HCT116 (cell line): ENCODE measurements around the gene RAI1. TPM values are rescaled to one million over a fixed set of nuclear protein-coding genes. Genes with fewer than 3 reads are reported as not detected.

Source experiments
- ATAC-seq: fragments of 200-7000 bp; cut with Tn5 transposase; 2 replicates; pipeline ENCODE4 v1.9.1; 2020; ENCODE audit warnings: mild to moderate bottlenecking, moderate library complexity
- BruUV-seq: library from RNA; stranded (reverse); fragments of 400-500 nt; replicated peaks from 2 replicates; lab custom pipeline; 2021; lab: Mats Ljungman, UMichigan
- CTCF ChIA-PET: fragments of 300-600 bp; sonication (Branson Sonifier 250); formaldehyde crosslinking; loops from one replicate; lab custom pipeline; 2021; ENCODE audit warnings: antibody characterized with exemption; lab: Charles Lee
- POLR2A ChIA-PET: fragments of 300-600, 350-600 bp; sonication (Branson Sonifier 250); formaldehyde crosslinking; loops from one replicate; lab custom pipeline; 2021; ENCODE audit warnings: antibody characterized with exemption; lab: Charles Lee
- RAD21 ChIA-PET, 2 experiments: fragments of 300-600 bp; sonication (Branson Sonifier 250); formaldehyde crosslinking; loops; one replicate each; lab custom pipeline; 2023; ENCODE audit warnings: low total read pairs in 2 of 2; ENCODE audit not compliant: uncharacterized antibody in 2 of 2, unreplicated experiment in 2 of 2, low non-redundant PET in 1 of 2; lab: Charles Lee
- DNase-seq: peaks from one replicate; pipeline ENCODE4 v3.0.0-alpha.2; 2010; ENCODE audit warnings: low read depth, low spot score
- H2AFZ ChIP-seq: fragments of 200-600 bp; shearing (Covaris generic), sonication (generic); 2 replicates; pipeline ENCODE4 v1.6.1; 2017; ENCODE audit warnings: low read depth, mixed run types, mixed read lengths, antibody characterized with exemption, low read length; ENCODE audit not compliant: poor library complexity, severe bottlenecking
- H3K27ac ChIP-seq: 2 replicates; pipeline ENCODE4 v1.5.1; 2012; ENCODE audit warnings: low read depth, low read length
- H3K27me3 ChIP-seq: fragments of 200-600 bp; sonication (generic); 2 replicates; pipeline ENCODE4 v1.6.1; 2016; ENCODE audit warnings: mixed run types, low read length, mixed read lengths; ENCODE audit not compliant: insufficient read depth
- H3K36me3 ChIP-seq, 2 experiments: fragments of 200-500 bp in 1 of 2; fragments of 200-600 bp in 1 of 2; sonication (Bioruptor generic) in 1 of 2; sonication (generic) in 1 of 2; 2 replicates each; pipeline versions ENCODE4 v1.5.1 to v1.6.1; 2014 to 2016; ENCODE audit warnings: low read length in 2 of 2, inconsistent platforms in 1 of 2, mixed read lengths in 1 of 2, mixed run types in 1 of 2; ENCODE audit not compliant: insufficient read depth in 2 of 2, control insufficient read depth in 1 of 2
- H3K4me1 ChIP-seq, 2 experiments: fragments of 200-600 bp in 1 of 2; sonication (generic) in 1 of 2; 2 replicates each; pipeline versions ENCODE4 v1.5.1 to v1.6.1; 2012 to 2017; ENCODE audit warnings: low read length in 2 of 2, inconsistent platforms in 1 of 2, mild to moderate bottlenecking in 1 of 2, mixed read lengths in 1 of 2, mixed run types in 1 of 2, moderate library complexity in 1 of 2; ENCODE audit not compliant: insufficient read depth in 2 of 2, control insufficient read depth in 1 of 2
- H3K4me2 ChIP-seq: fragments of 200-600 bp; sonication (generic); 2 replicates; pipeline ENCODE4 v1.6.1; 2017; ENCODE audit warnings: mixed run types, low read length, mixed read lengths
- H3K4me3 ChIP-seq, 2 experiments: fragments of 200-600 bp in 1 of 2; sonication (generic) in 1 of 2; replicated peaks in 1 of 2; 2 replicates each; pipeline ENCODE4 v1.5.1; 2011 to 2016; ENCODE audit warnings: low read length in 2 of 2, control low read depth in 1 of 2, low read depth in 1 of 2, mild to moderate bottlenecking in 1 of 2, mixed read lengths in 1 of 2, mixed run types in 1 of 2
- H3K79me2 ChIP-seq: fragments of 200-600 bp; sonication (generic); 2 replicates; pipeline ENCODE4 v1.6.1; 2017; ENCODE audit warnings: mild to moderate bottlenecking, mixed run types, low read length, moderate library complexity, mixed read lengths; ENCODE audit not compliant: insufficient read depth
- H3K9ac ChIP-seq: fragments of 200-600 bp; sonication (generic); 2 replicates; pipeline ENCODE4 v1.6.1; 2016; ENCODE audit warnings: low read length, mixed read lengths
- H3K9me2 ChIP-seq: fragments of 200-600 bp; sonication (generic), shearing (Covaris generic); 2 replicates; pipeline ENCODE4 v1.6.1; 2017; ENCODE audit warnings: mixed run types, mild to moderate bottlenecking, moderate library complexity; ENCODE audit not compliant: insufficient read depth
- H3K9me3 ChIP-seq, 2 experiments: fragments of 200-500 bp in 1 of 2; fragments of 200-600 bp in 1 of 2; sonication (Bioruptor generic) in 1 of 2; sonication (generic) in 1 of 2; 2 replicates each; pipeline ENCODE4 v1.6.1; 2014 to 2017; ENCODE audit warnings: low read length in 2 of 2, mixed read lengths in 2 of 2, inconsistent platforms in 1 of 2, low read depth in 1 of 2, mild to moderate bottlenecking in 1 of 2, mixed run types in 1 of 2, moderate library complexity in 1 of 2; ENCODE audit not compliant: control insufficient read depth in 1 of 2, insufficient read depth in 1 of 2
- H4K20me1 ChIP-seq: fragments of 200-600 bp; sonication (generic), shearing (Covaris generic); 2 replicates; pipeline ENCODE4 v1.6.1; 2017; ENCODE audit warnings: mixed run types, mild to moderate bottlenecking, moderate library complexity; ENCODE audit not compliant: insufficient read depth
- EGR1 ChIP-seq: IDR thresholded peaks from 2 replicates; pipeline ENCODE4 v1.6.1; 2012; ENCODE audit warnings: low read depth
- ELF1 ChIP-seq: IDR thresholded peaks from 2 replicates; pipeline ENCODE4 v1.6.1; 2012; ENCODE audit warnings: low read depth, borderline replicate concordance
- EZH2 ChIP-seq: fragments of 200-600 bp; sonication (generic); IDR thresholded peaks from 2 replicates; pipeline ENCODE4 v1.6.1; 2017; ENCODE audit warnings: antibody characterized with exemption, mixed run types
- JUND ChIP-seq: IDR thresholded peaks from 2 replicates; pipeline ENCODE4 v1.6.1; 2012
- RAD21 ChIP-seq: IDR thresholded peaks from 2 replicates; pipeline ENCODE4 v1.6.1; 2012; ENCODE audit warnings: low read depth, mild to moderate bottlenecking
- SRF ChIP-seq: IDR thresholded peaks from 2 replicates; pipeline ENCODE4 v1.6.1; 2012; ENCODE audit warnings: low read depth
- TCF7L2 ChIP-seq: IDR thresholded peaks from 2 replicates; pipeline ENCODE4 v1.7.0; 2011; ENCODE audit warnings: borderline replicate concordance, inconsistent platforms; ENCODE audit not compliant: insufficient read depth, insufficient read length; ENCODE audit errors: extremely low read depth
- ZNF274 ChIP-seq: fragments of 200-500 bp; sonication (Bioruptor generic); IDR thresholded peaks from 2 replicates; pipeline ENCODE4 v1.6.1; 2014; ENCODE audit warnings: mild to moderate bottlenecking, low read depth, low read length, inconsistent platforms
- intact Hi-C: fragments of 100-400 bp; cut with micrococcal nuclease; formaldehyde crosslinking; loops from 2 replicates; pipeline ENCODE4 v1.10.0; 2022
- total RNA-seq: library from RNA; stranded (reverse); gene quantifications from one replicate; pipeline ENCODE4 v1.2.1, GENCODE V29; 2021; ENCODE audit not compliant: unreplicated experiment
- TF ChIP-seq, protein P1 (sequence below): IDR thresholded peaks from 2 replicates; pipeline ENCODE4 v1.6.1; 2012
- TF ChIP-seq, protein P2 (sequence below), 3 experiments: fragments of 200-600 bp in 1 of 3; sonication (generic) in 1 of 3; IDR thresholded peaks in 2 of 3; conservative IDR thresholded peaks in 1 of 3; 2 replicates each; pipeline ENCODE4 v1.5.1; 2012 to 2017; ENCODE audit warnings: low read depth in 2 of 3, low read length in 2 of 3, antibody characterized with exemption in 1 of 3, borderline replicate concordance in 1 of 3, control low read depth in 1 of 3, mild to moderate bottlenecking in 1 of 3, mixed read lengths in 1 of 3, mixed run types in 1 of 3, moderate library complexity in 1 of 3; ENCODE audit not compliant: insufficient read depth in 1 of 3
- TF ChIP-seq, protein P3 (sequence below): IDR thresholded peaks from 2 replicates; pipeline ENCODE4 v1.6.1; 2011; ENCODE audit warnings: mild to moderate bottlenecking, low read length, moderate library complexity; ENCODE audit not compliant: insufficient replicate concordance; ENCODE audit errors: extremely low read depth

The RAI1 gene
- total RNA-seq, 1 experiment from 2014 or later: 38.5 TPM

DNA sequence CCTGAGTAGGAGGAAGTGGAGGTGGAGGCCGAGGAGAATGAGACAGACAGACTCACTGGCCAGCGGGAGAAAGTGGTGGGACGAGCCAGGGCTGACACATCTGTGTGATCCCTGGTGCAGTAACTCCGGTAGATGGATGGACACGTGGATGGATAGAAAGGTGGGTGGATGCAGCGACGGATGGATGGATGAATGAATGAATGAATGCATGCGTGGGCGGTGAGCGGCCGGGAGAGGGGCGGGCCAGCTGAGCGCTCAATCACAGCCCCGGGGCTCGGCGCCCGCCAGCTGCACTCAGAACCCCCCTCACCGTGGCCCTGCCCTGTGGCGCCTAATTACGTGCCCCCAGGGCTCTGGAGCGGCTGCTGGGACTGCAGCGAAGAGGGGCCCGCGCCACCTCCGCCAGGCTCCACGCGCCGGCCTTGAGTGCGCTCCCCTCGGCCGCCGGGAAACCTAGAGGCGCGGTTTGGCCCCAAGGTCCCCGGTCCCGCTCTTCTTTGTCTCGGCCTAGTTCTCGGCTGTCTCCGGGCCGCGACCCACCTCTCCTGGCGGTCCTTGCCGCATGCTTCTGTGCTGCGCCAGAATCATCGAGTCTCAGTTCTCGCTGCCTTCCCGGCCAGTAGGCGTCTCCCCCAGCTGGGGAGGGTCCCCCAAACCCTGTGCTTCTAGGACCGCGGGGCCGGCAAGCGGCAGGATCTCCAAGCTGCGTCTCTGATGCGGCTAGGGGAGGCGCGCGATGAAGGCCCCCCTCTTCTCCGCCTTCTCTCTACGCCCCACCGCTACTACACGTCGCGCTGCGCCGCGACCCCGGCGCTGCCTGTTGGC, 41.0 kb downstream of the RAI1 start:
- BruUV-seq: no TSS peak
- Histone ChIP-seq H3K4me3 (no peak overlapping the region), H2AFZ (no peak overlapping the region), H3K79me2 (peaks cover 42% of the 10 kb centered on the region), H4K20me1 (0 out of 2 replicates have a peak, but pooled peaks cover 4% of the 10 kb centered on the region), H3K27me3 (no peaks in the 10 kb centered on the region), H3K9ac (no peak overlapping the region), H3K4me1 (peaks cover 3 to 33% of the 10 kb centered on the region in 2 experiments; a peak in 3 of 4 replicates), H3K9me3 (no peaks in the 10 kb centered on the region), H3K36me3 (no peaks in the 10 kb centered on the region), H3K4me2 (no peak overlapping the region), H3K9me2 (no peaks in the 10 kb centered on the region), H3K27ac (no peak overlapping the region)
- ChIA-PET POLR2A (no interaction called here), CTCF (no interaction called here), RAD21 (no interaction called here)
- intact Hi-C loops: no loop called here
- DNase-seq (no peak), ATAC-seq (no peak)
- no peak for TF ChIP-seq ELF1
- no peak for TF ChIP-seq JUND
- no peak for TF ChIP-seq TCF7L2

DNA sequence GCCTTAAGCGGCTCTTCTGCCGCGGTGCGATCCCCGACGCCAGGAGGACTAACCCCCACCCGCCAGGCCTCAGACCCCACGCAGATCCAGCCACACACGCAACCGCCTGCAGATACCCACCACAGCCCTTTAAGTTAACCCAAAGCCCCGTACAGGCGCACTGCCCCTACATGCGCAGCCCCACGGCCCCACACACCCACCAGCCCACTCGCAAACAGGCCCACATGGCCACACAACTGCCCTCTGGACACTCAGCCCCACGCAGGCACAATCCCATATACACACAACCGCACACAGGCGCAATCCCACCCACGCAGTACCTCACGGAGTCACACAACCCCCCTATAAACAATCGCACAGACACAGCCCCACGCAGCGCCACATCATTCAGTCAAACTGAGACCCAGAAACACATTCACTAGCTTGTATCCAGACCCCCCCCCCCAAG, 41.7 kb downstream of the RAI1 start:
- intact Hi-C loops: no loop called here
- H3K27ac ChIP-seq: no peak overlapping the region
- ChIA-PET POLR2A (no interaction called here), RAD21 (no interaction called here), CTCF (no interaction called here)
- H3K79me2 ChIP-seq: peaks cover 47% of the 10 kb centered on the region
- no peaks in the 10 kb centered on the region for H3K36me3 ChIP-seq
- no peak overlapping the region for H3K4me3 ChIP-seq
- peaks cover 10 to 40% of the 10 kb centered on the region in 2 experiments for H3K4me1 ChIP-seq
- TF ChIP-seq SRF (no peak), ELF1 (no peak), ZNF274 (no peak), EGR1 (no peak), TCF7L2 (no peak), RAD21 (no peak), EZH2 (no peak)
- TF ChIP-seq, protein P1, sequence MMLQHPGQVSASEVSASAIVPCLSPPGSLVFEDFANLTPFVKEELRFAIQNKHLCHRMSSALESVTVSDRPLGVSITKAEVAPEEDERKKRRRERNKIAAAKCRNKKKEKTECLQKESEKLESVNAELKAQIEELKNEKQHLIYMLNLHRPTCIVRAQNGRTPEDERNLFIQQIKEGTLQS: no peak
- TF ChIP-seq, protein P2, sequence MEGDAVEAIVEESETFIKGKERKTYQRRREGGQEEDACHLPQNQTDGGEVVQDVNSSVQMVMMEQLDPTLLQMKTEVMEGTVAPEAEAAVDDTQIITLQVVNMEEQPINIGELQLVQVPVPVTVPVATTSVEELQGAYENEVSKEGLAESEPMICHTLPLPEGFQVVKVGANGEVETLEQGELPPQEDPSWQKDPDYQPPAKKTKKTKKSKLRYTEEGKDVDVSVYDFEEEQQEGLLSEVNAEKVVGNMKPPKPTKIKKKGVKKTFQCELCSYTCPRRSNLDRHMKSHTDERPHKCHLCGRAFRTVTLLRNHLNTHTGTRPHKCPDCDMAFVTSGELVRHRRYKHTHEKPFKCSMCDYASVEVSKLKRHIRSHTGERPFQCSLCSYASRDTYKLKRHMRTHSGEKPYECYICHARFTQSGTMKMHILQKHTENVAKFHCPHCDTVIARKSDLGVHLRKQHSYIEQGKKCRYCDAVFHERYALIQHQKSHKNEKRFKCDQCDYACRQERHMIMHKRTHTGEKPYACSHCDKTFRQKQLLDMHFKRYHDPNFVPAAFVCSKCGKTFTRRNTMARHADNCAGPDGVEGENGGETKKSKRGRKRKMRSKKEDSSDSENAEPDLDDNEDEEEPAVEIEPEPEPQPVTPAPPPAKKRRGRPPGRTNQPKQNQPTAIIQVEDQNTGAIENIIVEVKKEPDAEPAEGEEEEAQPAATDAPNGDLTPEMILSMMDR (IDR thresholded peaks at IDR 0.05 in 2 of 3, conservative IDR thresholded peaks at IDR 0.05 in 1 of 3; ENCODE audit: borderline replicate concordance in 1 of 3, insufficient read depth in 1 of 3, low read depth in 2 of 3, low read length in 2 of 3): no peak
- TF ChIP-seq, protein P3, sequence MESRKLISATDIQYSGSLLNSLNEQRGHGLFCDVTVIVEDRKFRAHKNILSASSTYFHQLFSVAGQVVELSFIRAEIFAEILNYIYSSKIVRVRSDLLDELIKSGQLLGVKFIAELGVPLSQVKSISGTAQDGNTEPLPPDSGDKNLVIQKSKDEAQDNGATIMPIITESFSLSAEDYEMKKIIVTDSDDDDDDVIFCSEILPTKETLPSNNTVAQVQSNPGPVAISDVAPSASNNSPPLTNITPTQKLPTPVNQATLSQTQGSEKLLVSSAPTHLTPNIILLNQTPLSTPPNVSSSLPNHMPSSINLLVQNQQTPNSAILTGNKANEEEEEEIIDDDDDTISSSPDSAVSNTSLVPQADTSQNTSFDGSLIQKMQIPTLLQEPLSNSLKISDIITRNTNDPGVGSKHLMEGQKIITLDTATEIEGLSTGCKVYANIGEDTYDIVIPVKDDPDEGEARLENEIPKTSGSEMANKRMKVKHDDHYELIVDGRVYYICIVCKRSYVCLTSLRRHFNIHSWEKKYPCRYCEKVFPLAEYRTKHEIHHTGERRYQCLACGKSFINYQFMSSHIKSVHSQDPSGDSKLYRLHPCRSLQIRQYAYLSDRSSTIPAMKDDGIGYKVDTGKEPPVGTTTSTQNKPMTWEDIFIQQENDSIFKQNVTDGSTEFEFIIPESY: no peak
- H3K27me3 ChIP-seq: no peaks in the 10 kb centered on the region
- ATAC-seq (no peak), DNase-seq (no peak)
- H3K4me2 ChIP-seq: no peak overlapping the region
- H3K9me2 ChIP-seq: no peaks in the 10 kb centered on the region
- H4K20me1 ChIP-seq: 0 out of 2 replicates have a peak, but pooled peaks cover 4% of the 10 kb centered on the region
- no TSS peak for BruUV-seq
- no peak overlapping the region for H2AFZ ChIP-seq
- no peak overlapping the region for H3K9ac ChIP-seq
- H3K9me3 ChIP-seq: no peaks in the 10 kb centered on the region
